ENCODE data around the gene PRELID2. TPM values are rescaled to one million over a fixed set of nuclear protein-coding genes. Genes with fewer than 3 reads are reported as not detected.
"Not testable (repeated sequence)": the region's sequence is repeated elsewhere in the genome, so short reads cannot be mapped to it uniquely, and the experiment has no call there.

Gene PRELID2
- total and polyA plus RNA-seq, 2 experiments from 2014 or later = 15.6 to 24.7 TPM

DNA sequence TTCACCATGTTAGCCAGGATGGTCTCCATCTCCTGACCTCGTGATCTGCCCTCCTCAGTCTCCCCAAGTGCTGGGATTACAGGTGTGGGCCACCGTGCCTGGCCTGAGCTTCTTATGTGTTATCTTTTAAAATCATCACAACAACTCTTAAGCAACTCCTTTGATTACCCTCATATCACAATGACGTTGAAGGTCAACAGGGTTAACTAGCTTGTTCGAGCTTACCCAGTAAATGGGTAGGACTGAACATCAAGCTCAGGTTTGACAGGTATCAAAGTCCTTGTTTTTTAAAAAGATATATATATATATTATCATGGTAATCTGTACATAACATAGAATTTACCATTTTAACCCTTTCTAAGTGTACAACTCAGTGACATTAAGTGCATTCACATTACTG, 34.6 kb upstream of the PRELID2 start:
- H3K79me2 ChIP-seq = no peaks in the 10 kb centered on the region
- TF ChIP-seq EZH2phosphoT487 (IDR thresholded peaks at IDR 0.05; ENCODE audit: low read depth, severe bottlenecking, unreplicated experiment) = no peak
- H3K4me2 ChIP-seq = no peak overlapping the region
- H3K4me1 ChIP-seq (ENCODE audit: insufficient read depth) = no peaks in the 10 kb centered on the region
- no peak overlapping the region for H3K27ac ChIP-seq
- H4K20me1 ChIP-seq (ENCODE audit: insufficient read depth, poor library complexity, severe bottlenecking) = no peaks in the 10 kb centered on the region
- no peak for DNase-seq (ENCODE audit: low spot score)
- H3K4me3 ChIP-seq = no peak overlapping the region
- 64% methylated on average over 4 of the region's 4 CpGs for WGBS (ENCODE audit: low lambda C conversion rate, missing lambda C conversion rate)
- H3K36me3 ChIP-seq (replicated peaks; ENCODE audit: insufficient read depth, low read depth) = no peaks in the 10 kb centered on the region
- no peak overlapping the region for H2AFZ ChIP-seq
- no peaks in the 10 kb centered on the region for H3K9me3 ChIP-seq (ENCODE audit: low read depth)
- no peaks in the 10 kb centered on the region for H3K27me3 ChIP-seq
- no peaks in the 10 kb centered on the region for H3K9me2 ChIP-seq (replicated peaks; ENCODE audit: insufficient read depth)

GRCh38 chr5:145867806-145868205, 32.7 kb upstream of the PRELID2 start:
- no peak overlapping the region for H3K4me3 ChIP-seq
- no peaks in the 10 kb centered on the region for H3K27me3 ChIP-seq
- H3K4me1 ChIP-seq (ENCODE audit: insufficient read depth) = peaks cover 3% of the 10 kb centered on the region
- H3K79me2 ChIP-seq = no peaks in the 10 kb centered on the region
- TF ChIP-seq, protein P1, sequence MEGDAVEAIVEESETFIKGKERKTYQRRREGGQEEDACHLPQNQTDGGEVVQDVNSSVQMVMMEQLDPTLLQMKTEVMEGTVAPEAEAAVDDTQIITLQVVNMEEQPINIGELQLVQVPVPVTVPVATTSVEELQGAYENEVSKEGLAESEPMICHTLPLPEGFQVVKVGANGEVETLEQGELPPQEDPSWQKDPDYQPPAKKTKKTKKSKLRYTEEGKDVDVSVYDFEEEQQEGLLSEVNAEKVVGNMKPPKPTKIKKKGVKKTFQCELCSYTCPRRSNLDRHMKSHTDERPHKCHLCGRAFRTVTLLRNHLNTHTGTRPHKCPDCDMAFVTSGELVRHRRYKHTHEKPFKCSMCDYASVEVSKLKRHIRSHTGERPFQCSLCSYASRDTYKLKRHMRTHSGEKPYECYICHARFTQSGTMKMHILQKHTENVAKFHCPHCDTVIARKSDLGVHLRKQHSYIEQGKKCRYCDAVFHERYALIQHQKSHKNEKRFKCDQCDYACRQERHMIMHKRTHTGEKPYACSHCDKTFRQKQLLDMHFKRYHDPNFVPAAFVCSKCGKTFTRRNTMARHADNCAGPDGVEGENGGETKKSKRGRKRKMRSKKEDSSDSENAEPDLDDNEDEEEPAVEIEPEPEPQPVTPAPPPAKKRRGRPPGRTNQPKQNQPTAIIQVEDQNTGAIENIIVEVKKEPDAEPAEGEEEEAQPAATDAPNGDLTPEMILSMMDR (IDR thresholded peaks at IDR 0.05; ENCODE audit: poor library complexity) = no peak
- TF ChIP-seq EZH2 (IDR thresholded peaks at IDR 0.05; ENCODE audit: borderline replicate concordance) = no peak
- TF ChIP-seq EZH2phosphoT487 (IDR thresholded peaks at IDR 0.05; ENCODE audit: low read depth, severe bottlenecking, unreplicated experiment) = no peak
- H3K36me3 ChIP-seq (replicated peaks; ENCODE audit: insufficient read depth, low read depth) = no peaks in the 10 kb centered on the region
- no peak overlapping the region for H3K4me2 ChIP-seq
- H4K20me1 ChIP-seq (ENCODE audit: insufficient read depth, poor library complexity, severe bottlenecking) = no peaks in the 10 kb centered on the region
- H3K27ac ChIP-seq = no peak overlapping the region
- no peak overlapping the region for H2AFZ ChIP-seq
- 61% methylated on average over 1 of the region's 1 CpG for WGBS (ENCODE audit: low lambda C conversion rate, missing lambda C conversion rate)
- no peaks in the 10 kb centered on the region for H3K9me2 ChIP-seq (replicated peaks; ENCODE audit: insufficient read depth)
- H3K9me3 ChIP-seq (ENCODE audit: low read depth) = no peaks in the 10 kb centered on the region
- DNase-seq (ENCODE audit: low spot score) = no peak

DNA sequence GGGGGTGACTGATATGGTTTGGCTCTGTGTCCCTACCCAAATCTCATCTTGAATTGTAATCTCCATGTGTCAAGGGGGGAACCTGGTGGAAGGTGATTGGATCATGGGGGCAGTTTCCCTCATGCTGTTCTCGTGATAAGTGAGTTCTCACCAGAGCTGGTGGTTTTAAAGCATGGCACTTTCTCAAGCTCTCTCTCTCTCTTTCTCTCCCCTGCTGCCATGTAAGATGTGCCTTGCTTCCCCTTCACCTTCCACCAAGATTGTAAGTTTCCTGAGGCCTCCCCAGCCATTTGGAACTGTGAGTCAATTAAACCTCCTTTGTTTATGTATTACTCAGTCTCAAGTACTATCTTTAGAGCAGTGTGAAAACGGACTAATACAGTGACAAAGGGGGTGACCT, 29.3 kb upstream of the PRELID2 start:
- not testable (repeated sequence) for H3K4me1 ChIP-seq (ENCODE audit: insufficient read depth); H3K9me2 ChIP-seq (replicated peaks; ENCODE audit: insufficient read depth); DNase-seq (ENCODE audit: low spot score); H3K27ac ChIP-seq; H3K79me2 ChIP-seq; H3K36me3 ChIP-seq (replicated peaks; ENCODE audit: insufficient read depth, low read depth); H4K20me1 ChIP-seq (ENCODE audit: insufficient read depth, poor library complexity, severe bottlenecking); H3K4me3 ChIP-seq; H3K9me3 ChIP-seq (ENCODE audit: low read depth); H3K27me3 ChIP-seq; H2AFZ ChIP-seq; H3K4me2 ChIP-seq
- WGBS (ENCODE audit: low lambda C conversion rate, missing lambda C conversion rate) = 91% methylated on average over 2 of the region's 2 CpGs

- Histone ChIP-seq H3K9me3 (ENCODE audit: low read depth) (no peaks in the 10 kb centered on the region), H3K36me3 (replicated peaks; ENCODE audit: insufficient read depth, low read depth) (no peaks in the 10 kb centered on the region), H2AFZ (peak overlapping the region; percentile 16), H3K27ac (no peak overlapping the region), H4K20me1 (ENCODE audit: insufficient read depth, poor library complexity, severe bottlenecking) (no peaks in the 10 kb centered on the region), H3K27me3 (no peaks in the 10 kb centered on the region), H3K4me1 (ENCODE audit: insufficient read depth) (peaks cover 10% of the 10 kb centered on the region), H3K4me3 (no peak overlapping the region), H3K9me2 (replicated peaks; ENCODE audit: insufficient read depth) (no peaks in the 10 kb centered on the region), H3K79me2 (no peaks in the 10 kb centered on the region), H3K4me2 (no peak overlapping the region)
- TF ChIP-seq EZH2phosphoT487 (IDR thresholded peaks at IDR 0.05; ENCODE audit: low read depth, severe bottlenecking, unreplicated experiment) (no peak), EZH2 (IDR thresholded peaks at IDR 0.05; ENCODE audit: borderline replicate concordance) (no peak)
- TF ChIP-seq, protein P1 (IDR thresholded peaks at IDR 0.05; ENCODE audit: poor library complexity) = no peak
- 68% methylated on average over 3 of the region's 3 CpGs for WGBS (ENCODE audit: low lambda C conversion rate, missing lambda C conversion rate)
- DNase-seq (ENCODE audit: low spot score) = no peak
Measured at GRCh38 chr5:145863003-145863402, 27.9 kb upstream of the PRELID2 start.

Measured in hepatocyte (in vitro differentiated cells).